Muscle layer of duodenum (tissue), 2 donors: Measurements from ENCODE around the gene PM20D2.

Source experiments
- H3K27ac ChIP-seq: one replicate; pipeline ENCODE4 v1.7.0; 2013; ENCODE audit warnings: mild to moderate bottlenecking, low read length
- H3K27me3 ChIP-seq: one replicate; pipeline ENCODE4 v1.7.0; 2013; ENCODE audit warnings: low read depth, mild to moderate bottlenecking, control low read depth, low read length
- H3K36me3 ChIP-seq, 2 donors: one replicate each; pipeline ENCODE4 v1.7.0; 2013; ENCODE audit warnings: low read length in 2 of 2, control low read depth in 1 of 2, mild to moderate bottlenecking in 1 of 2; ENCODE audit not compliant: insufficient read depth in 2 of 2, control insufficient read depth in 1 of 2
- H3K4me1 ChIP-seq, 2 donors: one replicate each; pipeline ENCODE4 v1.7.0; 2013; ENCODE audit warnings: low read length in 2 of 2, mild to moderate bottlenecking in 2 of 2, control low read depth in 1 of 2, moderate library complexity in 1 of 2; ENCODE audit not compliant: insufficient read depth in 2 of 2, control insufficient read depth in 1 of 2
- H3K4me3 ChIP-seq, 2 donors: one replicate each; pipeline ENCODE4 v1.7.0; 2013; ENCODE audit warnings: low read length in 2 of 2, low read depth in 1 of 2, mild to moderate bottlenecking in 1 of 2
- H3K9me3 ChIP-seq, 2 donors: one replicate each; pipeline ENCODE4 v1.7.0; 2013; ENCODE audit warnings: low read length in 2 of 2, control low read depth in 1 of 2, mild to moderate bottlenecking in 1 of 2; ENCODE audit not compliant: control insufficient read depth in 1 of 2
- donor health status: healthy.

The PM20D2 gene

DNA sequence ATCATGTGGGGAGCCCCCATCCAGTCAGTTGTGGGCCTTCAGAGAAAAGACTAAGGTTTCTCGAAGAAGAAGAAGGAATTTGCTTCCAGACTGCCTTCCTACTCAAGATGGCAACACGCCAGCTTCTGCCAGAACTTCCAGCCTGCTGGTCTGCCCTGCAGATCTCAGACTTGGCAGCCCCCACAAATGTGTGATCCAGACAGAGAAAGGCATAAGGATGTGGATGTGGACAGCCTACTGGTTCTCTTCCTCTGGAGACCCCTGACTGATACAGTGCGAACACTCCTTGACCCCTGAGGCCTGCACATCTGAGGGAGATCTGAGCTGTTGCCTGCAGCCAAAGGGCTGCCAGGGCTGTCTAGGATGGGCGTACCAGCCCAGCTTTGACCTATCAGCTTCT is 62.7 kb downstream of the PM20D2 start:
- Histone ChIP-seq H3K27me3 (no peaks in the 10 kb centered on the region), H3K4me1 (no peaks in the 10 kb centered on the region), H3K36me3 (no peaks in the 10 kb centered on the region), H3K27ac (no peak overlapping the region), H3K9me3 (no peaks in the 10 kb centered on the region), H3K4me3 (no peak overlapping the region)

DNA sequence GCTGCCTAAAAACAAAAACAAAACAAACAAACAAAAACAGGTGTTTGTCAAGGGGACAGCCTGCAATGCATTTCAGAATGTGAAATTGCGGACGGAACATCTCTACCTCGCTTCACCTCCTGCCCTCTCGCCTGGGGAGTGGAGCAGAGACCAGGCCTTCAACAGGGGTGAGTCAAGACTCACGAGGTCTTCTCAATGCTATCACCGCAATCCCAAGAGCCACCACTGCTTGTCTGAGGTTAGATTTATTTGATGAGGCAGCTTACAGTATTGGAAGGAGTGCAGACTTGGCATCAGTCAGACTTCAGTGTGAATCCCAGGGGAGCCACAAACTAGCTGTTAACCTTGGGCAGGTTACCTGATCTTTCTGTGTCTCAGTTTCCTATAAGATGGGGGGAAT is 63.6 kb downstream of the PM20D2 start:
- Histone ChIP-seq H3K27ac (no peak overlapping the region), H3K27me3 (no peaks in the 10 kb centered on the region), H3K4me3 (no peak overlapping the region), H3K9me3 (no peaks in the 10 kb centered on the region), H3K4me1 (no peaks in the 10 kb centered on the region), H3K36me3 (no peaks in the 10 kb centered on the region)

DNA sequence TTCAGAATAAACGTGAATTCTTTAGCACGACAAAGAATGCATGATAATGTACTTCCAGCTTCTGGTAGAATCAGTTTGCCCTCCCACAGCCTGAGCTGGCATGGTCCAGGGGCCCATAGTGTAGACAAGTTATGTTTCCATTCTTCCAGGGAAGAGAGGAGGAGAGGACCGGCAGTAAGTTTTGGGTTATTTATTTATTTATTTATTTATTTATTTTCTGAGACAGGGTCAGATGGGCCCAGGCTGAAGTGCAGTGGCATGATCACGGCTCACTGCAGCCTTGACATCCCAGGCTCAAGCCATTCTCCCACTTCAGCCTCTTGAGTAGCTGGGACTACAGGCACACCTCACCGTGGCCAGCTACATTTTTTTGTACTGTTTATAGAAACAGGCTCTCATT is 66.6 kb downstream of the PM20D2 start:
- Histone ChIP-seq H3K27me3 (no peaks in the 10 kb centered on the region), H3K27ac (no peak overlapping the region), H3K9me3 (no peaks in the 10 kb centered on the region), H3K4me1 (no peaks in the 10 kb centered on the region), H3K4me3 (no peak overlapping the region), H3K36me3 (no peaks in the 10 kb centered on the region)

DNA sequence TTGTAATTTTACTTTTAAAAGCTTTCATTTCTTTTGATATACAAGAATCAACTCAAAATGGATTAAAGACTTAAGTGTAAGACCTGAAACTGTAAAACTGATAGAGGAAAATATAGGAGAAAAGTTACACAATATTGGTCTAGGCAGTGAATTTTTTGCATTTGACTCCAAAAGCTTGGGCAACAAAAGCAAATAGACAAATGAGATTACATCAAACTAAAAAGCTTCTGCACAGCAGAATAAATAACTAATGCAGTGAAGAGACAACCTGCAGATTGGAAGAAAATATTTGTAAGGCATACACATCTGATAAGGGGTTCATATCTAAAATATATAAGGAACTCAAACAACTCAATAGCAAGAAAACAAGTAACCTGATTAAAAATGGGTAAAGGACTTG is 68.3 kb downstream of the PM20D2 start:
- Histone ChIP-seq H3K27ac (no peak overlapping the region), H3K4me1 (no peaks in the 10 kb centered on the region), H3K9me3 (no peaks in the 10 kb centered on the region), H3K27me3 (no peaks in the 10 kb centered on the region), H3K4me3 (no peak overlapping the region), H3K36me3 (no peaks in the 10 kb centered on the region)
